MV-4-11 (cell line): ENCODE results near the gene AIFM3.
"Not testable (repeated sequence)": the region's sequence is repeated elsewhere in the genome, so short reads cannot be mapped to it uniquely, and the experiment has no call there.

ENCODE experiments used
- DNase-seq: peaks from one replicate; lab custom pipeline; 2025; lab: John Stamatoyannopoulos, UW

AIFM3 gene

GRCh38 chr22:20966883-20967696 is at the start of gene AIFM3:
Gene AIFM3, plus strand, starts transcription at chr22:20967255. Its CDS starts 690 bp downstream, at chr22:20967945.
- DNase-seq, result no peak

GRCh38 chr22:20918663-20919218 is 48.3 kb upstream of the AIFM3 start:
- DNase-seq, result no peak

- DNase-seq, result no peak
These were observed 47.3 kb upstream of the AIFM3 start for GRCh38 chr22:20919718-20920117.

- no peak for DNase-seq
These were observed 46.2 kb upstream of the AIFM3 start for GRCh38 chr22:20920881-20921203.

- no peak for DNase-seq
These were observed 44.8 kb upstream of the AIFM3 start for GRCh38 chr22:20922141-20922751.

GRCh38 chr22:20926243-20926642 is 40.8 kb upstream of the AIFM3 start:
- peak; percentile 25 for DNase-seq

- peak; percentile 58 for DNase-seq
These were observed 39.0 kb upstream of the AIFM3 start for GRCh38 chr22:20927940-20928572.

- no peak for DNase-seq
These were observed 38.5 kb upstream of the AIFM3 start for GRCh38 chr22:20928573-20928967.

GRCh38 chr22:20930004-20930403 is 37.1 kb upstream of the AIFM3 start:
- DNase-seq, result no peak

- DNase-seq, result not testable (repeated sequence)
These were observed 36.6 kb upstream of the AIFM3 start for GRCh38 chr22:20930435-20930834.

GRCh38 chr22:20931126-20931654 is 35.9 kb upstream of the AIFM3 start:
- no peak for DNase-seq

GRCh38 chr22:20933910-20934309 is 33.1 kb upstream of the AIFM3 start:
- DNase-seq, result no peak

- not testable (repeated sequence) for DNase-seq
These were observed 32.0 kb upstream of the AIFM3 start for GRCh38 chr22:20935049-20935448.

GRCh38 chr22:20935780-20936539 is 31.1 kb upstream of the AIFM3 start:
- not testable (repeated sequence) for DNase-seq

GRCh38 chr22:20937031-20937793 is 29.8 kb upstream of the AIFM3 start:
- DNase-seq, result no peak

- DNase-seq, result no peak
These were observed 29.0 kb upstream of the AIFM3 start for GRCh38 chr22:20937794-20938671.

- not testable (repeated sequence) for DNase-seq
These were observed 27.4 kb upstream of the AIFM3 start for GRCh38 chr22:20939457-20940185.

GRCh38 chr22:20940186-20940651 is 26.8 kb upstream of the AIFM3 start:
- DNase-seq, result peak; percentile 18

- DNase-seq, result no peak
These were observed 26.1 kb upstream of the AIFM3 start for GRCh38 chr22:20940904-20941385.
